ENCODE measurements around the gene EXOC6B.

DNA sequence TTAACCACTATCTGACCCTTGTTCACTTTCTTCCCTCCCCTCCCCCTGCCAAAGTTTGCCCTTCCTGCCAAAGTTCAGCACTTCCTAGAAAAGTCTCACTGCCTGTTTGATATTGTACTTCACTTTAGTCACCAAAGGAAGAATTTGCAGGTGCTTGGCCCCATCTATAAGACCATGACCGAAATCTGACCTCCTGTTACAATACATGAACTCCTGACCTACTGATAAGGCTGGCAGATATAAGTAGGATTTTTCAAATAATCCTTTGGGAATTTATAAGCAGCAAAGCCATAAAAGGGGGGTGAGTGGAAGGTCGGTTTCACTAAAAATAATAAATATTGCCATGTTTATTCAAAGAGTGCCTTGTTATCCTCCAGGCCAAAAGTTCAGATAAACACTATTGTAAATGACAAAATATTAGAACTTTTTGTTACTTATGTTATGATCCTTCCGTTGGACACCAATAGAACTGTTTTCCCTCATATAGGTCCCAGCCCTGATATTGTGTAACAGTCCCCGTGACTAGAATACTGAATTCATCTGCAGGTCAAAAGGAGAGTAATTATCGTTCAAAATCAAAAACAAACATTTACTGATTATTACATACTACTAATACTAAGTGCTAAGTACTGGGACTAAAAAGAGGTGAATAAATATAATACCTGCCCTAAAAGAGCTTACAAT lies 277.6 kb downstream of the EXOC6B start:
- no peak for TF ChIP-seq TAF1 (IDR thresholded peaks at IDR 0.05; ENCODE audit: borderline replicate concordance, low read depth, low read length)
- TF ChIP-seq CHD2 (IDR thresholded peaks at IDR 0.05; ENCODE audit: borderline replicate concordance, low read depth, low read length), result no peak
- TF ChIP-seq, protein P1, sequence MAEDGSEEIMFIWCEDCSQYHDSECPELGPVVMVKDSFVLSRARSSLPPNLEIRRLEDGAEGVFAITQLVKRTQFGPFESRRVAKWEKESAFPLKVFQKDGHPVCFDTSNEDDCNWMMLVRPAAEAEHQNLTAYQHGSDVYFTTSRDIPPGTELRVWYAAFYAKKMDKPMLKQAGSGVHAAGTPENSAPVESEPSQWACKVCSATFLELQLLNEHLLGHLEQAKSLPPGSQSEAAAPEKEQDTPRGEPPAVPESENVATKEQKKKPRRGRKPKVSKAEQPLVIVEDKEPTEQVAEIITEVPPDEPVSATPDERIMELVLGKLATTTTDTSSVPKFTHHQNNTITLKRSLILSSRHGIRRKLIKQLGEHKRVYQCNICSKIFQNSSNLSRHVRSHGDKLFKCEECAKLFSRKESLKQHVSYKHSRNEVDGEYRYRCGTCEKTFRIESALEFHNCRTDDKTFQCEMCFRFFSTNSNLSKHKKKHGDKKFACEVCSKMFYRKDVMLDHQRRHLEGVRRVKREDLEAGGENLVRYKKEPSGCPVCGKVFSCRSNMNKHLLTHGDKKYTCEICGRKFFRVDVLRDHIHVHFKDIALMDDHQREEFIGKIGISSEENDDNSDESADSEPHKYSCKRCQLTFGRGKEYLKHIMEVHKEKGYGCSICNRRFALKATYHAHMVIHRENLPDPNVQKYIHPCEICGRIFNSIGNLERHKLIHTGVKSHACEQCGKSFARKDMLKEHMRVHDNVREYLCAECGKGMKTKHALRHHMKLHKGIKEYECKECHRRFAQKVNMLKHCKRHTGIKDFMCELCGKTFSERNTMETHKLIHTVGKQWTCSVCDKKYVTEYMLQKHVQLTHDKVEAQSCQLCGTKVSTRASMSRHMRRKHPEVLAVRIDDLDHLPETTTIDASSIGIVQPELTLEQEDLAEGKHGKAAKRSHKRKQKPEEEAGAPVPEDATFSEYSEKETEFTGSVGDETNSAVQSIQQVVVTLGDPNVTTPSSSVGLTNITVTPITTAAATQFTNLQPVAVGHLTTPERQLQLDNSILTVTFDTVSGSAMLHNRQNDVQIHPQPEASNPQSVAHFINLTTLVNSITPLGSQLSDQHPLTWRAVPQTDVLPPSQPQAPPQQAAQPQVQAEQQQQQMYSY (CRISPR knock-in tag; IDR thresholded peaks at IDR 0.05), result no peak
- TF ChIP-seq, protein P2, sequence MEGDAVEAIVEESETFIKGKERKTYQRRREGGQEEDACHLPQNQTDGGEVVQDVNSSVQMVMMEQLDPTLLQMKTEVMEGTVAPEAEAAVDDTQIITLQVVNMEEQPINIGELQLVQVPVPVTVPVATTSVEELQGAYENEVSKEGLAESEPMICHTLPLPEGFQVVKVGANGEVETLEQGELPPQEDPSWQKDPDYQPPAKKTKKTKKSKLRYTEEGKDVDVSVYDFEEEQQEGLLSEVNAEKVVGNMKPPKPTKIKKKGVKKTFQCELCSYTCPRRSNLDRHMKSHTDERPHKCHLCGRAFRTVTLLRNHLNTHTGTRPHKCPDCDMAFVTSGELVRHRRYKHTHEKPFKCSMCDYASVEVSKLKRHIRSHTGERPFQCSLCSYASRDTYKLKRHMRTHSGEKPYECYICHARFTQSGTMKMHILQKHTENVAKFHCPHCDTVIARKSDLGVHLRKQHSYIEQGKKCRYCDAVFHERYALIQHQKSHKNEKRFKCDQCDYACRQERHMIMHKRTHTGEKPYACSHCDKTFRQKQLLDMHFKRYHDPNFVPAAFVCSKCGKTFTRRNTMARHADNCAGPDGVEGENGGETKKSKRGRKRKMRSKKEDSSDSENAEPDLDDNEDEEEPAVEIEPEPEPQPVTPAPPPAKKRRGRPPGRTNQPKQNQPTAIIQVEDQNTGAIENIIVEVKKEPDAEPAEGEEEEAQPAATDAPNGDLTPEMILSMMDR (IDR thresholded peaks at IDR 0.05 in 2 of 3, conservative IDR thresholded peaks at IDR 0.05 in 1 of 3; ENCODE audit: control insufficient read depth in 2 of 3, extremely low read depth in 1 of 3, insufficient read depth in 1 of 3, low read depth in 3 of 3, low read length in 3 of 3), result no peak

Data from GM12878 (cell line).